HG02623 (cell line): ENCODE measurements around the gene CD109.
A peak's percentile ranks its signal among the peaks of the same experiment; 100 is the strongest.
"Not testable (repeated sequence)": the region's sequence is repeated elsewhere in the genome, so short reads cannot be mapped to it uniquely, and the experiment has no call there.

ENCODE experiments used
- ATAC-seq: cut with Tn5 transposase; IDR thresholded peaks from one replicate; pipeline ENCODE4 v1.9.1; 2021; ENCODE audit warnings: moderate library complexity; ENCODE audit not compliant: unreplicated experiment

Gene CD109

DNA sequence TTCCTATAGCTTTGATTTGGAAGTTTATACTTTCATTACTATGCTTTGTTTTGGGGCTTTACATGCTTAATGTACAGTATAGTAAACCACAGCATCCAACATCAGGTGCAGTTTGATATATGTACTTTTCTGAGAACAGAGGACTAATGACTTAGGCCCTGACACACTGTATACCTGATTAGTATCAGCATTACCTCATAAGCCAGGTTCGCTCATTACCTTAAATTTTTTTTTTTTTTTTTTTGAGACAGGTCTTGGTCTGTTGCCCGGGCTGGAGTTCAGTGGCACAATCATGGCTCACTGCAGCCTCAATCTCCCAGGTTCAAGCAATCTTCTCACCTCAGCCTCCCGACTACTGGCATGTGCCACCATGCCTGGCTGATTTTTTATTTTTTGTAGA is 28.4 kb downstream of the CD109 start:
- ATAC-seq = no peak

DNA sequence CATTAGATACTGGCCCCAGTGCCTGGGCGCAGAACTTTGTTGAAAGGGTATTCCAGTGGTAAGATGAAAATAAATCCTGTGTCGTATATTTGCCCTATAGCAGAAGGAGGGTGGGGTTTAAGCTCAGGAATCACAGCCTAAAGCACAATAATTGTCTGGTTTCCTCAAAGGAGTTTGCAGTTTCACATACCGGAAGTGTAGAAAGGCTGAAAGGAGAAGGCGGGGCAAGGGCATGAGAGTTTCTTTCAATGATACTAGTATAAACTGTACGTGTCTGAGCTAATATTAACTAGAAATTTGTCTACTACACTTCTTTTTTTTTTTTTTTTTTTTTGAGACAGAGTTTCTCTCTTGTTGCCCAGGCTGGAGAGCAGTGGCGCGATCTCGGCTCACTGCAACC is 29.2 kb downstream of the CD109 start:
- not testable (repeated sequence) for ATAC-seq

DNA sequence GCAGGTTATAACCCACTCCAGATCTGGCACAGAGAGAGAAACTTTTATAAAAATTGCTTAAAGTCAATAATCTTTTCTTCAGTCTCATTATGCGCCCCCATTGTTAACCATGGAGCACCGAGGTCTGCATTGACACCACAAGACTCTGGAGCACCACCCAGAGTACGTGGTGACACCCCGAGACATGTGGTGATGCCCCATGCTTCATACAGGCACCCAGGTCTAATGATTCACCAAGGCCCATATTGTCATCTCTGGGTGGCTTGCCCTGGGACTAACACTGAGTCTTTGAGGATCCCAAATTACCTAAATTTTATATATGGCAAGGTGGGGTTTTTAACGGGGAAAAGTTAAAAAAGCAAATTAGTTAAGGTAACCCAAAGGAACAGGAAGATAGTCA is 31.1 kb downstream of the CD109 start:
- no peak for ATAC-seq

DNA sequence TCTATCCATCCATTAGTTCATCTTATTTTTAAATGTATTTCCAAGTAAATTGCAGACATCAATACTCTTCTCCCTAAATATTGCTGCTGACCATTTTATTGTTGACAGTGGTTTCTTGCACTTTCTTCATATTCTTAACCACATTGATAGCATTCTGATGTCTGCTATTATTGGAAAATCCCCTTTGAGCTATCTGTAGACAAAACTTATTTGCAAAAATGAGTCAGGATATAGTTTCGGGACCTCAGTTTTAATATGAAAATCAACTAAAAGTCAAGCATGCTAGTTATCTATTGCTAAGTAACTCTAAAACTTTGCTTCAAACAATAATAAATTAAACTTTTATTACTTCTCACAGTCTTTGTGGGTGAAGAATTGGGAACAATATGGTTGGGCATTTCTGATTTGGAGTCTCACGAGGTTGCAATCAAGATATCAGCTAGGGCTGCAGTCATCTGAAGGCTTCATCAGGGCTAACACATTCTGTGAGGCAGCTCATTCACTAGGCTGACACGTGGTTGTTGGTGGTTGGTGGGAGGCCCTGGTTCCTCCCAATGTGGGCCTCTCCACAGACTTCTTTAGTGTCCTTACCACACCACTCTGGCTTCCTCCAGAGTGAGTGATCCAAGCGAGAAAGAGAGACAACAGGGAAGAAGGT is 32.7 kb downstream of the CD109 start:
- ATAC-seq = peak; percentile 49

DNA sequence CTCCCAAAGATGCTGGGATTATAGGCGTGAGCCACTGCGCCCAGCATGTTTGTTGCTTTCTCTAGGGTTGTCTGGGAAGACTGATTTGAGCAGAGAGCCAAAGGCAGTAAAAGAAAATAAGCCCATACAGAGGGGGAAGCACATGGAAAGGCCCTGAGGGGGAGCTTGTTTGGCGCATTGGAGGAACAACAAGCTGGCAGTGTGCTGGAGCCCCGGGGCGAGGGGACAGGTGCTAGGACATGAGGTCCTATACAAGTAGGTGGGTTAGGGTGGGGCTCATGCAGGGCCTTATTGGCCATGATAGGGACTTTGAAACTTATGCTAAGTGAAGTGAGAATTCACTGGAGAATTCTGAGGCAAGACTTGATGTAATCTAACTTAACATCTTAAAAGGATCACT is 35.3 kb downstream of the CD109 start:
- ATAC-seq = no peak

DNA sequence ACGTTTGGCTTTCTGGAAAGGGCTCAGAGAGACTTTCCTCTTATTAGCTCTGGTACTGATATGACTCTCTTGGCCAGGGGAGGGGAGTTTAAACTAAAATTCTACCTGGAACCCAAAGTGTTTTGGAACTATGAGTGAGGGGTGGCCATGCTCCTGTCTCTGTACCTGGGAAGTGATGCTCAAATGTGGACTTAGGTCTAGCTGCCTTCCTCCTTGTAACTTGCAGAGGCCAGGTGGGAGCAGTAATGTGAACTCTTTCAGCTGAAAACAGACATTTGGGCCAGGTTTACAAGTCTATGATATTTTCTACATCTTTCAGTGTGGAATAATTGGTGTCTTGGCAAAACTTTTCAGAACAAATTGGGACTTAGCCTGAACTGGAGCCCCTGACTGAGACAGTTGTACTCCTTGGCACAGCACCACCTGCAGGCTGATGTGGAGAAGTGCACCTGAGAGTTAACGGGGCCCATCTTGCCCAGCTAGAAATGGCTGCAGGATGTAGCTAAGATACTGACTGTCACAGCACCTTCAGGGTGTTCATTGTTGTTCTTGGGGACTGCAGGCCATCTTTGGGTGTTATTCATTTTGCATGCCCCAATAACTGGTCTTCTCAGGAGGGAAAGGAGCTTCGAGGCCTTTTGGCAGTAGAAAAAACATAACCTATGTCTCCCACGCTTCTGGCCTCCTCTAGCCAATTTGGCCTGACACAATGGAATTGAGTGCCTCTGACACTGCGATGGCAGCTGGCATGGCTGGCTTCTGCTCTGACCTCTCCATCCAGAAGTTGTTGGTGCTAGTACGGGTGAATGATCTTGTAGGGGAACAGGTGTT is 37.1 kb downstream of the CD109 start:
- ATAC-seq = peak; percentile 85

DNA sequence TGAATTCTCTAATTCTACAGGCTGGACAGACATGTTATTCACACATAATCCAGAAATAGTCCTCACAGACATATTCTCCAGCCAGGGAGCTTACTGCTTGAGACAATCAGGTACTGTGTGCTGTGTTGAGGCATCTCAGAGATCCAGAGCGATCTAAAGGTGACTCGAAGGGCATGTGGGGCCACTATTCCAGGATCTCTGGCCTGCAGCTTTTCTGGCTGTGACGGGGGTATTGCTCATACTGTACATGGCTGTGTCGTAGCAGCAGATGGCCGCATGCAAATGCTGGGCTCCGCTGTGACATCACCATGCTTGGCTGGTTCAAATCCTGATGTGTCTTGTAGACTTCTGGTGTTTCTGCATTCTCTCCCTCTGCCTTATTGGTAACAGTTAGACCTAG is 37.8 kb downstream of the CD109 start:
- ATAC-seq = no peak

DNA sequence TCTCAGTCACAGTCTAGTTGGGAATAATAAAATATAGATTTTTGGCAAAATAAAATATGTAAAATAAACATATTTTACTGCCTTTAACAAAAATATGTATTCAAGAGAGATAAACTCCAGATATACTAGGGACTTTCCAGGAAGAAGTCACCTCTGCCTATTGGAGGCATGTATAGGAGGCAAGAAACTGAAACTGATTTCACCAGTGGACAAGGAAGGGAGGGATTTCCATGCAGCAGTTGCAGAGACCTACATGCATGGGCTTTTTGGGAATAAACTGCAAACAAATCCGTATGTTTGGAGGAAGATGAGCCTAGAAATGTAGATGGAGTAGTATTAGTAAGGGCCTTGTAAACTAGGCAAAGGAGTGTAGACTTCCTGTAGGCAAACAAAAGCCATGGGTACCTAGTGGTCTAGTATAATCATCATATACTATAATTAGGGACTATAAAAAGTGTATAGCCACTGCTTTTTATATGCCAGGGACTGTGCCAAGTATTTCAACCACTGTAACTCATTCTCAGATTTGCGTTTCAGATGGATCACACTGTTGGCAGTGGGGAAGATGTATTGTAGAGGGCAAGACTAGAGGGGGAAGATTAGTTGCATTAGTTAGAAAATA is 38.9 kb downstream of the CD109 start:
- no peak for ATAC-seq

DNA sequence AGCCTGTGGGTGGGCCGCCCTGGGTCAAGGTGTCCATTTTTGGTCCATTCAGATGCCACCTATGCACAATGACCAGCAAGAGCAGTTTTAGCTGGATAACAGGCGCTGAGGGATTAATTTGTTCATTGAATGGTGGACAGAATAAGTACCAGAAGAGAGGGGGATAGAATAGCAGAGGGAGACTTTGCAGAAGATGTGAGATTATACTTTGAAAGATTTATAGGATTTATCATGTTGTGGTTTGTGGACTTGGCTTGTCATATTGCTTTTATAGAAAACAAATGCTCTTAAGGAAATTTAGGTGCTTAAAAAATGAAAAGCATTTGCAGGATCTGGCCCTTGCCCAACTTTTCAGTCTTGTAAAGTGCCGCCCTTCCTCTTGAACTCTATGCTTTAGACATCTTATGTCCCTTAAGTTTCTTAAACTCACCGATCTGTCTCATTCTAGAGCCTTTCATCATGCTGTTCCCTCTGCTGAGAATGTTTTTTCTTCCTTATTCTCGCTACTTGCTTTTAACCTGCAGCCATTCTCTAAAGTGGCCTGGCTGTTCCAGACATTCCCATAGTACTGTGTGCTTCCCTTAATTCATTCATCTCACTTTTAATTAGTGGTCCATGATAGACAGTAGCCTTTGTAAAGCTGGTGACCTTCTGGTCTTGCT is 42.5 kb downstream of the CD109 start:
- ATAC-seq = no peak

DNA sequence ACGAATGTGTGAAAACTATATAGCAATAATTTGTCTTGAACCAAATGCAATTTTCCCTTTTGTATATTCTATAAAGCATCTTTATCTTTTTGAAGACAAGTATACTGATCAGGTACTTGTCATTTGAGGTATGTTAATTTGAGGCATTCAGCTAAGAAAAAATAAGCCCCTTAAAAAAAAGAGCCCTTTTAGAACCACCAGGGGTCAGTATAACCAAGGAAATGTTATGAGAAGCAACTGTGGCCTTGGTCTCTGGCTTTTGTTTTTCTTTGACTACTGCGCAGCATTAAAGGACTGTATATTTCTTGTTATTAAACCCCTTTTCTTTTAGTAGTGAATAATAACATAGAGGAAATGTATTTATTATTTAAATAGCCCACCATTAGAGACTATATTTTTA is 43.1 kb downstream of the CD109 start:
- ATAC-seq = peak; percentile 66

DNA sequence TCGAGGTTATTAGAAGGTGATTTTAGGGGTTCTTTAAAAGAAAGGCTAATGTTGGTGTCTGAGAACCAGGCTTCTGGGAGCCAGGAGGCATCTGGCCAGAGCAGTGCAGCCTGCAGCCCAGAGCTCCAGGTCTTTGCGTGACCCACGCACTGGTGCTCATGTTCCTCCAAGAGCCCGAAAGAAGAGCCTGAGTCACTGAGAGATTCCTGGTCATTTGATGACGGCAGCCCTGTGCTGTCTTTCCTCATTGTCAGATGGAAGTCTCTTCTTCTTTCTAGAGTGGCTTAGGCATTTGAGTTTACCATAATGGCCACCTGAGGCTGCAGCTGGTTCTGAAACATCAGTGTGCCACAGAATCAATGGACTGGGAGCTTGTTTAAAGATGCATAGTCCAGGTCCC is 46.4 kb downstream of the CD109 start:
- ATAC-seq = no peak

DNA sequence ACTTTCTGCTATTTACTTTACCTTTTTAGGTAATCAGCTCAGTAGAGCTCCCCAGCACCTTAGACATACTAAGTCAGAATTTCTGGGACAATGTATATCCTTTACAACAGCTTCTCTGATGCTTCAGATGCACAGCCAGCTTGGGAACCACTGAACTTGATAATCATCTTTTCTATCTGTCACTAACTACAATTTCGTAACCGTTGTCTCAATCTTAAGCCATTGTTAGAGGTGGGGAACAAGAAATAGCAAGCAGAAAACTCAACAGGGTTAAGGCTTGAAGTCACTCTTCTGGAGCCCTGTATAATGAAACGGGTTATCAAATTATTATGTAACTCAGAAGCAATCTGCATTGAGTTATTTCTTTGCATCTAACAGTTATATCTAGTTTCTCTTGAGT is 47.1 kb downstream of the CD109 start:
- ATAC-seq = no peak

DNA sequence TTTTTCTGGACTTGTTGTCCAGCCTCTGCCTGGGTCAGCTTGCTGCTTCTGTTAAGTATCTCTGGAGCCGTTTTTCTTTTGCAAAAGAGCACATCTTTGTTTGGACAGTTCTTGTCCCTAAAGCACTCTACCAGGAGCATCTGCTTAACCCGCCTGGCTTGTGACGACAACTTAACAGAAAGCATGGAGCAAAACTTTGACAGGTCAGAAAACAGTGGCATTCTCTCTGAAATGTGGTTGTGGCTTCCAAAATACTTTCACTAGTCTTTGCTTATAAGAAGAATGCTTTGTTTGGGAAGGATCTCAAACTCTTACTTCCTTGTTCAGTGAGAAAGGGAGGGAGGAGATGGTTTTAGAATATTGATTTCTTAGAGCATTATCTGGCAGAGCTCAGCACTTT is 47.6 kb downstream of the CD109 start:
- no peak for ATAC-seq

DNA sequence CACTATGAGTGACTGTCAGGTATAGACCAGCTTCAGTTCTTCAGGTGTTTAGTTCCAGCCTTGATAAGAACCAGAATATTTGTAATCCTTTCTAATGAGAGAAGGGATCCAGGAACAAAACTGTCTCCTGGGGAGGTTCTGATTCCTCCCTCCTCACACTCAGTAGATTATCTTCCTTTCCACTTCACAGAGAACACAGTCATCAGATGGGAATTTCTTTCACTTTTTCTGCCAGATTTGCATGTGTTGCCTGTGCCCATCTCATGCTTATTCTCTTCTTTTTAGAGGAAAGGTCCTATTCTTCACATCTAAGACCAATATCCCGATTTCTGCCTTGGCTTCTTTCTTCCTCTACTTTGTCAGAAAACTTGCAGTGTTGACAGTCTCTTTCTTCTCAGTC is 50.8 kb downstream of the CD109 start:
- ATAC-seq = no peak

DNA sequence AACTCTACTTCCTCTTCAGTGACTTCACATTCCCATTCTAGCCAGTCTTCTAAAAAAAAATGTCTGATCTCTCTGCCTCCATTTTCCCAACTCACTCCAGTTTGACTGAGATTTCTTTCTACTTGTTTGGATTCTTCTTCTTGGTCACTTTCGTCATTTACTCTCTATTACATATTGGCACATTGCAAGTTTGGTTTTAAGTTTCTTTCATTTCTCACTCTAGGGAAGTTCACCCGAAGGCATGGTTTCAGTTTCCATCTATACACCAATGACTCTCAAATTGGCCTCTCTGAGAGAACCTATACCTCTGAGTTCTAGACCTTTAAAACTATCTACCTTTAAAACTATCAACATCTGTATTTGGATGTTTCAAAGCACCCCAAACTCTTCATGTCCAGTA is 51.3 kb downstream of the CD109 start:
- ATAC-seq = peak; percentile 100

DNA sequence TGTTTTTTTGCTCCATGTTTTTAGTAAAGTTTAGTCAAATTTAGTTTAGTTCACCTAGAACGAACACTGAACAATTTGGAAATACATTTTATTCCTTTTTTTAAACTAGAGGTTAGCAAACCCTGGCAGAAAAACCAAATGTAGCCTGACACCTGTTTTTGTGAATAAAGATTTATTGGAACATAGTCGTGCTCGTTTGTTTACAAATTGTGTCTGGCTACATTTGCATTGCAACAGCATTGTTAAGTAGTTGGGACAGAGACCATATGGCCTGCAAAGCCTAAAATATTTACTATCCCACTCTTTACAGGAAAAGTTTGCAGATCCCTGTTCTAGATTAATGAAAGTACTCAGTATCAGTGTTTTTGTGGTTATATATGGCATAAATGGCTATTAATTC is 56.9 kb downstream of the CD109 start:
- ATAC-seq = no peak

DNA sequence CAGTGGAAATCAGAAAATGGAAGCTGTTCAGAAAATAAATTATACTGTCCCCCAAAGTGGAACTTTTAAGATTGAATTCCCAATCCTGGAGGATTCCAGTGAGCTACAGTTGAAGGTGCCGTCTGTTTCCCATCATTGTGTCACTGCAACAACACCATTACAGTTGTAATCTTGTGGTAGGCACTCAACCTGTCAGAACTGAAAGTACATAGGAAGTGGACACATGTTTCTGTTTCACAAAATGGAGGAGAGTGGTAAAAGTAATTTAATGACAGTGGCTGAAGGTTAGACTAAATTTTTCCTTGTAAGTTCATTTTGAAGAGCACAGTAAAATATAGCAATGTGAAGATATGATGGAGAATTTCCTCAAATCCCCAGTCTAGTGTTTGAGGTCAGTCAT is 70.0 kb downstream of the CD109 start:
- ATAC-seq = no peak

DNA sequence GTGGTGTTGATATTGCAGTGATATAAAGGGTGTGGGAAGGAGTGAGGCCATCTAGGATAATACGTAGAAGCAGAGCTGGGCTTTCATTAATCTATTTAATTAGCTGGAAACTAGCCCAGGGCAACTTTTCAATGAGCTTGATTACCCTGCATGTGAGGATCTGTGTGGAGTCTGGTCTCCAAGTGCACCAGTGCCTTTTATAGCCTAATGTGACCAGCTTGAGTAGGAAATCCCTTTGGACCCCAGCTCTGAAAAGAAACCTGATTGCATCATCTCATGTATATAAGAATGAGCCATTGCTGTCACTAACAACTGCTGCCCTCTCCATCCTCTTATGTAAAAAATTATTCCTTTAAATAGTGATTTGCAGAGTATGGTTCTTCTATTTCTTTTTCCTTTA is 72.6 kb downstream of the CD109 start:
- ATAC-seq = no peak

DNA sequence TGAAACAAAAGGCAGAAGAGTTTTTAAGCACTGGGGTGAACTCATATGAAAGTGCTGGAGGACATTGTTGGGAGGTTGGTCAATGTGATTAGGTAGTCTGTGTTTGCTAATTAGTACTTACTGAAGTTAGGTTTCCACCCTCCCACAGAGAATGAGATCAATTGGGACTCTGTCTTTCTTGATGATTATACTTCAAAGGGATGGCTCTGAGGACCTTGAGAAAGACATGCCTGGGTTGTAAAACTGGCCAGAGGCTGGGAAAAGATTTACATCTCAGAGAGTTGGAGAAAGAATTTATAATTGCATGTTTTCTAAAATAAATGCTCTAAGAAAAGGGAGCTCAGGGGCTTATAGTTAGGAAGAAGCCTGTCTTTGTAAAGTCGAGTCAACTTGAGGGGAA is 74.0 kb downstream of the CD109 start:
- ATAC-seq = no peak

DNA sequence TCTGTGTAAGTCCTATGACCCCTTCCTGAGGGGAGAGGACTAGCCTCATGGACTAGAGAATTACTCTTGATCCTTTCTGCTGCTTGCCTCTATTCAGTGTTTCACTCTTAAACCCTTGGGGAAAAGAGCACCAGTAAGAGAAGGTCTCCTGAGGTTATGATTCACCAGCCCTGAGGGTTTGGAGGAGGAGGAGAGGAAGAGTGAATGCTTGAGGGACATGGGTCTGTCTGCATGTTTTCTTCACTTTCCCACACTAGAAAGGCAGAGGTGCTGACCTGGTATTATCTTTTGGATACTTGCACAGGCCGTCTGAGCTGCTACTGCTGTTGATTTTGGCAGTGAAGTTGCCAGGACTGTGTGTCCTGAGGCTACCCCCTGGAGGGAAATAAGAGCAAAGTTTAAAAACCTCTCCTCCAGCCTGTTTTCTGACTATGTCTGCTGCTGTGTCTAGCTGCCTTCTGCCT is 78.3 kb downstream of the CD109 start:
- ATAC-seq = no peak

DNA sequence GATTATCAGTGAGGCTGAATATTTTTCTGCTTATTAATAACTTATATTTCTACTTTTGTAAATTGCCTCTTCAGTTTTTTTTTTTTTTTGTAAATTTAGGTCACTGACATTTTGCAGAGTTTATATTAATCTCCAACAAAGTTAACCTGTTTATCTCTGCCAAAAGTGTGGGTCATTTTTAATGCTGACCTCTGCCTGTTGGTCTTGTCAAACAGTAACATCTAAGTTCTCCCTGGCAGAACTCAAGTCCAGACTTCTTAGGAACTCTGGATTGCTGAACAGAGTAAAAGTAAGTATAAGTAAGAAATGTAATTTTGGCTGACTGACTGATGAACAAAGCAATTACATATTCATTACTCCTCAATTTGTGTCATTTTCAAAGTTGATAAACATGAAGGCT is 83.9 kb downstream of the CD109 start:
- ATAC-seq = no peak

DNA sequence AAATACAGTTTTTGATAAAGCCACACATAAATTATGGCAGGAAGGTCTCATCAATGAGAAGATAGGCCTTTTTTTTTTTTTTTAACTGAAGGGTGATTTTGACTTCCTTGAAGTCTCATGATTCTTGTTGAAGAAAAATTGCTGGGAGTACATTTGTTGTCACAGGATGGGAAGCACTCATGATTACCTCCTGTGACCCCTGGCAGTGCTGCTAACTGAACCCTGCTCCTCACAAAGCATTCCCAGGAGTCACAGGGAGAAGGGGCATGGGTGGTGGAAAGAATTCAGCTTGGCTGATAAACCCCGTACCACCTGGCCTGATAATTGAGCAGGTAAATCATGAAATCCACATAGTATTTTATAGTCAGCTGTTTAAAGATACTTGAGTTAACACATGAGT is 86.9 kb downstream of the CD109 start:
- ATAC-seq = no peak
